CD4-positive, alpha-beta T cell treated with Interleukin-6 for 4 hours (primary cell): ENCODE measurements around the gene SYTL3.

Experiments
- DNase-seq: peaks from one replicate; pipeline ENCODE4 v3.0.0-alpha.2; 2020; ENCODE audit warnings: mixed read lengths

Gene SYTL3

GRCh38 chr6:158762787-158763433, 113.1 kb downstream of the SYTL3 start:
- no peak for DNase-seq

- no peak for DNase-seq
Measured at GRCh38 chr6:158763434-158764182, 113.8 kb downstream of the SYTL3 start.

GRCh38 chr6:158764183-158764849, 114.5 kb downstream of the SYTL3 start:
- DNase-seq: no peak

GRCh38 chr6:158764926-158765325, 115.1 kb downstream of the SYTL3 start:
- DNase-seq: no peak

DNA sequence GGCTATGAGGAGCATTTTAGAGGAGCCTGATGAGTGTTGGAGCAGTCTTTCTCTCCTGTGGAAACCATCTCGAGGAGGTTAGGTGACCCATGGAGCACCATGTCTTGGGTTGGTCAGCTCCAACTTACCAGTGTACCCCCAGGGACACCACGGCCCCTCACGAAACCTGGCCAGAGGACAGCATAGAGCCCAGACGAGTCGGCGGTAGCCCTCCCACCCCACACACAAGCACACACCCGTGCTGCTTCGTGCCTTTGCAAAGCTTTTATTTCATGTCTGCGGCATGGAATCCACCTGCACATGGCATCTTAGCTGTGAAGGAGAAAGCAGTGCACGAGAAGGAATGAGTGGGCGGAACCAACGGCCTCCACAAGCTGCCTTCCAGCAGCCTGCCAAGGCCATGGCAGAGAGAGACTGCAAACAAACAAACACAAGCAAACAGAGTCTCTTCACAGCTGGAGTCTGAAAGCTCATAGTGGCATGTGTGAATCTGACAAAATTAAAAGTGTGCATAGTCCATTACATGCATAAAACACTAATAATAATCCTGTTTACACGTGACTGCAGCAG, 115.7 kb downstream of the SYTL3 start:
- no peak for DNase-seq

GRCh38 chr6:158766621-158767455, 117.0 kb downstream of the SYTL3 start:
- DNase-seq: no peak

GRCh38 chr6:158767709-158768108, 117.9 kb downstream of the SYTL3 start:
- DNase-seq: no peak

DNA sequence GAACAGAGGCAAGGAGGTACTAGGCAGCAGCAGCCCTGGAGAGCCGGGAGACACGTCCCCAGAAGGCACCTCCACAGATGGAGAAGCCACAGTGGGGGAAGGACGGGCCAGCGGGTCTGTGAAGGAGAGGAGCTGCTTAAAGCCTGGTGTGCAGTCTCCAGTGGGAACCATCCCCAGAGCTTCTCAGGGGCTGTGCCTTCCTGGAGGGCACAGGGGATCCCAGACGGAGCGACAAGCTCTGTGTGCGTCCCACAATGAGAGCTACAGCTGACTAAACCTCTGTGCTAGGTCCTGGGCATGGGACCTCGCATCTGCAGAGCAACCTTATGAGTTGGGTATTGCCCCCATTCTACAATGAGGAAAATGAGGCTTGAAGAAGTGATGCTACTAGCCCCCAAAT, 118.6 kb downstream of the SYTL3 start:
- DNase-seq: no peak

DNA sequence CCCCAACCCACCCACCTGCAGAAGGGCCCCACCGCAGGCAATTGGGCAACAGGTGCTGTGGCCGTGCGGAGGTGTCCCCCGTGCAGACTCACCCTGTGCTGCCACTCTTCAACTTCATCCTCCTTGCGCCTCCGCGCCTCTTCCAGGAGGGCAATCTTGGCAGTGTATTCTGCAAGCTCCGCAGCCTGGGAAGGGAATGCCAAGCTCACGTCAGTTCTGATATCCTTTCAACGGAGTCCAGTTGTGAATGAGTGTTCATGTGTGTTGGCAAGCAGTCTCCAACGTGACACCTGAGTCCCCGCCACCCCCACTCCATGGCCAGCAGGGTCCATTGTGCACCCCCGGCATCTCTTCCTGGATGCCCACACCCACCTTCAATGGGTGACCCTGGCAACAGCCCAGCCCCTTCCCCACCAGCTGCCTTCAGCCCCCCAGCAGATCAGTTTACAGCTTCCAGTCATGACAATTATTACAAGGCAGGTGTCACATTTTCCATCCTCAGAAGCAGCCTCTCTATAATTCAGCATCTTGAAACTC, 119.4 kb downstream of the SYTL3 start:
- DNase-seq: no peak

DNA sequence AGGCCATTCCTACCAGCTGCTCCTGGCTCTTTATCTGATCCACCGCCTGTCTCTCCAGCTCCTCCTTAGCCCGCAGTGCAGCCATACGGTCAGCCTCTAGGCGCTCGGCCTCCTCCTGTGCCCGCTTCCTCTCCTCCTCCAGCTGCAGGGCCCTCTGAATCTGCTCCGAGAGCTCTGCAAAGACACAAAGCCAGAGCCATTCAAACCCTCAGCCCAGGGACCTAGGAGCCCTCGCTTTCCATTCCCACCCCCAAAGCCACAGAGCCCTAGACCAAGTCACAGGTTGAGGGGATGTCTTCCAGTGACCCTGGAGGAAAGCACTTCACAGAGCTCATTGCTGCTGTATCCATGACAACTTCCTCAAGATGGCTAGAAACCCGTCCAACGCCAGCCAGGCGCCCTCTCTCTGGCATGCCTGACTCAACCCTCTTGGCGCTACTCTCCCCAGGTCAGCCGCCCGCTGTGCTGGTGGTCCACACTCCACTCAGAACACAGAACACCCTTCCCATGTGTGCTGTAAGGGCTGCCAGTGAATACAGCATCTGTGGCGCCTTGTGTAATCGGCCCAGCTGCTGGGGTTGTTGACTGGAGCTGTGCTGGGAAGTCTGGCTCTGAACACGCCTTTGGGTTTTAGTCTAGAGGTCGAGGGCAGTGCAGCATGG, 120.0 kb downstream of the SYTL3 start:
- DNase-seq: no peak

DNA sequence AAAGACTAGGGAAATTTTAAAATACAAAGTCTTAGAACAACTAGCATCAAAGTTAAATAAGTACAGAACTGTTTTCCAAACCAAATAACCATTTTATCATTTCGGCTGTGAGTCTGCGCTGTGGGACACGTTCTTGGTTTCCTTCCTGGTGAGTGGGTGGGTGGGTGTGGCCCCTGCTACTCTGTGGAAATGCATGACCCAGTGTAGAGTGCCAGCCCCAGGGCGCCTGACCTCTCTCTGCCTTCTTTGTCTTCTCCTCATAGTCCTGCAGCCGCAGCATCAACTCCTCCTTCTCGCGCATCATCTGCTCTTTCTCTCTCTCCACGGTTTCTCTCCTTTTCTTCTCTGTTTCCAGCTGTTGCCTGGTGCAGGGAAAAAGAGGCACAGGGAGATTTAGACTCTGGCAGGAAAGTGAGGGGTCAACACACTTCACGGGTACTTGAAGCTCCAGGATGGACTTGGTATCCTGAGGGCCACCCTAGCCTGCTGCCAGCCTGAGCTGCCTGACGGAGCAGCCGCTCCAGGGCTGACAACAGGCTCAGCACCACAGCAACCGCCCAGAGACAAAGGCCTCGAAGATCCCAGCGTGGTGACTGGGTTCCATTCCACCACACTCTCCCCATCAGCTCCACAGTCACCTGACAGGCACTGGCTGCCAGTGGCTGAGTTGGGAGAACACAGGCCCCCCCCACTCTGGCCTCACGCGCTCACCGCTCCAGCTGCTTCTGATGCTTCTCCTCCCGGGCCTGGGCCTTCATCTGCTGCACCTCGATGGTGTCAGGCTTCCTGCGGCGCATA, 120.9 kb downstream of the SYTL3 start:
- no peak for DNase-seq

- DNase-seq: no peak
Measured at GRCh38 chr6:158771399-158772152, 121.7 kb downstream of the SYTL3 start.

GRCh38 chr6:158772172-158772571, 122.3 kb downstream of the SYTL3 start:
- DNase-seq: no peak

DNA sequence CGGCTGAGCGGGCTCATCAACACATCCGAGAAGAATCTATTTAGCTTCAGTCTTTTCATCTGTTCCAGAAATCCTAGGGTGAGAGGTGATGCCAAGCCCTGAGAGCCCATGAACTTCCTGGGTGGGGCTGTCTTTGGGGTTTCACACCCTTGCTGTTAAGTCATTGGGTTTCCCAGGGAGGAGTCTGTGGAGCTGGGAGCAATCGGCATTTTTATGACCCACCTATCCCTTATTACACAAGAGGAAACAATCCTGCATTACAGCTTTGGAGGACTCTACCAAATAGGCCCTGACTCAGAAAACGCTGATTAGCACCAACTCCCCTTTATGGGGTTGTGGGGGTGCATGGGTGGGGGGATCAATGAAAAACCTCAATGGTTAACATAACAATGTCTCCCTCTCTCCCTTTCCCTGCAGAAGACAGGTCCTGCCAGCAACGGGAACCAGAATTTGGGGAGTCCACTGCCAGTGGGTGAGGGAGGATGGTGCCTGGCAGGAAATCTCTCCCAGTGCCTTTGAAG, 123.1 kb downstream of the SYTL3 start:
- no peak for DNase-seq

DNA sequence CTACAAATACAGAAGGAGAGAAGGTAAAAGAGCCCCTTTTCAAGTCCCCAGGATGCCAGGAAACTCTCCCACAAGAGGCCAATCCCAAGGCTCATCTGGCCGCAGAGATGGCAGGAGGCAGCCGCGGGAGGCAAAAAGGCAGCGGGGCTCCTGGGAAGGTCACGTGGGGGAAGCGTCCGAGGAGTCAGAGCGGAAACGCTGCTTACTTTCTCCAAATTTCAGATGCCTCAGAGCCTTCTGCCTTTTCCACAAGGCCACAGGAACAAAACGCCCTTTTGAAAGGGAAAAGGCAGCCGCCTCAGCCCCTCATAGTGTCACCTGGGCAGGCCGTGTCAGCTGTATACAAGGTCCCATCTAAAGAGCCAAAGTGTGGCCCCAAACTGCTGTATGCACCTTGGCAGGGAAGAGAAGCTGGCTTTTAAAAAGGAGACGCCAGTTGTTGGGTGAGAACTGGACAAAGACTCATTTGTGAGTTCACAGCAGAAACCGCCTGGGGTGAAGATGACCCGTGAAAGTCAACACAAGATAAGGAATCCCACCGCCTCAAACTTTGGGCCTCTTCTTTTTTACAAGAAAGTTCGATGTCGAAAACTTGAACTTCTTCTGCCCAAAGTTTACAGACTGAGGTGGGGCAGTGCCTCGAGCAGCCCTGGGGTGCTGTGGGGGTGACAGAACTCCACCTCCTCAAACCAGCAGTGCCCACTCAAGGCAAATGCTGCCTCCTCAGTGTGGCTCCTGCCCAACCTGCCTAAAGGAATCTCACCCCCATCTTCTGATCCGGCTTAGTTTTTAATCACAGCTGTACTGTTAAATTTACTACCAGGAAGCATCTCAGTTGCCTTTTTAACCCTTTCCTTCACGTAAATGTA, 124.0 kb downstream of the SYTL3 start:
- no peak for DNase-seq

DNA sequence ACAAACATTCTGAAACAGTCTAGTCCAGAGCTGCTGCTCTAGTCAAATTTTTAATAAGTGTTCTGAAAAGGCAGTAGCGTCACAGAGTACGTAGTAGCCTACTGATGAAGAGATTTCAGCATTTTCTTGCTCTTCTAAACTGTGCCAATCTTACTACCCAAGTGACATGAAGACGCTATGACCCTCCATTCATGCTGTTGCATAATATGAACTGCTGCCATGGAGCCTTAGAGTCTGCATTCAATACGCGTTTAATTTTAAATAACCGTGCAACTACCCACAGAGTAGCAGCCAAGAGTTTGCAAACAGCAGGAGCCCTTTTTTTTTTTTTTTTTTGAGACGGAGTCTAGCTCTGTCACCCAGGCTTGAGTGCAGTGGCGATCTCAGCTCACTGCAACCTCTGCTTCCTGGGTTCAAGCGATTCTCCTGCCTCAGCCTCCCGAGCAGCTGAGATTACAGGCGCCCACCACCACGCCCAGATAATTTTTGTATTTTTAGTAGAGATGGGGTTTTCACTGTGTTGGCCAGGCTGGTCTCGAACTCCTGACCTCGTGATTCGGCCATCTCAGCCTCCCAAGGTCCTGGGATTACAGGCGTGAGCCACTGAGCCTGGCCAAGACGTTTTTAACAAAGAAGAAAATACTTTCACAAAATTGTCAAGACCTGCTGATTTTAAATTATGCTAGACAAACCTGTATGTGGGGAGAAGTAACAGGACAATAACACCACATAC, 125.0 kb downstream of the SYTL3 start:
- DNase-seq: no peak

DNA sequence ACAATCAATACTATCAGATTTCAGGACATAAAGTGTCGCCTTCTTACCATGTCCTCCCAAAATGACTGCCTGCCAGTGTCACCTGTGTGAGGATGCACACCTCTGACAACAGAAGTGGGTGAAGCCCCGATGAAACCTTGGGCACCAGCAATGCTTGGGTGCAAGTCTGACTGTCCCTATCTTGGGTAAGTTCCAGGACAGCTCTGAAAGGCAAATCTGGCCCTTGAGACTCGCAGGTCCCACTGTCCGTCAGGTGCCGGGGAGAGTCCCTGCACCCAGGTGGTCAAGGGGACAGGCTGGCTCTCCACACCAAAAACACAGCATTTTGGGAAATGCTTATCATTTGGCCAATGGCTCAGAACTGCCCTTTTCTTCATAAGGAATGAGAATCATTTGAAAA, 126.0 kb downstream of the SYTL3 start:
- DNase-seq: no peak

DNA sequence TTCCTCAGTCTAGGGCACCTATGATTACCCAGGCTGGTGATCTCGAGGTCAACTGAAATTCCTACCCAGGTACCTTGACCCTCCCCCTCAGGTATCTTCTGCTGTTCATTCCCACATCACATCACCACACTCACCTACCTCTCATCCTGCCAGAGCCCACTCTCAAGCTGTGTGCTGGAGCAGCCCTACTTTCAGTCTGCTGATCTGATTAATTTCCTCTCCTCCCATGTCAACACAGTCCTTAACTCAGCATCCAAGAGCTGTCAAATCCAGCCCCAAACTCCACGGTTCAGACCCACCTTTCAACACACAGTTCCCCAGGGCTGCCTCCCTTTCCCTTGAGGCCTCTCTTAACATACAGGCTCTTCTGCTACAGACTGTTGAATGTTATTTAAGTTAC, 126.9 kb downstream of the SYTL3 start:
- DNase-seq: no peak
